Stimulated activated CD4-positive, alpha-beta T cell treated with anti-CD3 and anti-CD28 coated beads, Interleukin-2, amount 100 ng/mL, for 24 hours (primary cell): ENCODE results near the gene CAP2.

ENCODE experiments used
- DNase-seq, 2 donors: peaks; one replicate each; pipeline ENCODE4 v3.0.0-alpha.2; 2020

Gene CAP2

GRCh38 chr6:17478223-17478907, 85.0 kb downstream of the CAP2 start:
- no peak for DNase-seq

- DNase-seq: no peak
Measured at GRCh38 chr6:17478946-17479345, 85.6 kb downstream of the CAP2 start.

GRCh38 chr6:17480476-17480875, 87.1 kb downstream of the CAP2 start:
- no peak for DNase-seq

- no peak for DNase-seq
Measured at GRCh38 chr6:17482711-17483110, 89.3 kb downstream of the CAP2 start.

- DNase-seq: no peak
Measured at GRCh38 chr6:17483391-17484016, 90.1 kb downstream of the CAP2 start.

GRCh38 chr6:17484201-17484849, 90.9 kb downstream of the CAP2 start:
- DNase-seq: no peak

- no peak for DNase-seq
Measured at GRCh38 chr6:17485181-17485580, 91.8 kb downstream of the CAP2 start.

GRCh38 chr6:17485946-17486345, 92.6 kb downstream of the CAP2 start:
- DNase-seq: no peak

- DNase-seq: no peak
Measured at GRCh38 chr6:17486680-17487079, 93.3 kb downstream of the CAP2 start.

GRCh38 chr6:17490724-17491123, 97.3 kb downstream of the CAP2 start:
- no peak for DNase-seq

GRCh38 chr6:17491416-17492142, 98.2 kb downstream of the CAP2 start:
- DNase-seq: no peak

- DNase-seq: no peak
Measured at GRCh38 chr6:17492350-17492749, 99.0 kb downstream of the CAP2 start.

- no peak for DNase-seq
Measured at GRCh38 chr6:17493286-17493685, 99.9 kb downstream of the CAP2 start.

- no peak for DNase-seq
Measured at GRCh38 chr6:17494177-17494576, 100.8 kb downstream of the CAP2 start.

- DNase-seq: no peak
Measured at GRCh38 chr6:17494919-17495318, 101.5 kb downstream of the CAP2 start.

GRCh38 chr6:17497535-17498095, 104.2 kb downstream of the CAP2 start:
- no peak for DNase-seq

GRCh38 chr6:17501442-17501841, 108.0 kb downstream of the CAP2 start:
- DNase-seq: no peak

- DNase-seq: no peak
Measured at GRCh38 chr6:17501982-17502704, 108.7 kb downstream of the CAP2 start.

- no peak for DNase-seq
Measured at GRCh38 chr6:17503051-17503450, 109.7 kb downstream of the CAP2 start.

GRCh38 chr6:17504005-17504404, 110.6 kb downstream of the CAP2 start:
- no peak for DNase-seq

- no peak for DNase-seq
Measured at GRCh38 chr6:17505062-17505476, 111.7 kb downstream of the CAP2 start.

GRCh38 chr6:17505767-17506280, 112.4 kb downstream of the CAP2 start:
- DNase-seq: no peak
